ENCODE measurements around the gene GDI2.

DNA sequence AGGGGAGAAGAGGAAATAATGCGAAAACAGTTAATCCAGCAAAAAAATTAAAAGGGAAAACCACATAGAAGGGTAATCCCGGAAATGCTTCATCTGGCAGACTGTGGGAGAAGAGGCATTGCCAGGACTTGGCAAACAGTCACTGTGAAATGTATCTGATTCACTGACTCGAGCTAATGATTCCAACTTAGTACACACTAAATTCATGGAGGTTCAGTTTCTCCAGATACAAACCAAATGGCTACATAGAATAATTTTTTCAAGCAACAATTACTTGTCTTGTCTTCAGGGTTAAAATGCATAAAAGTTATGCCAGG is 36.4 kb downstream of the GDI2 start:
- TF ChIP-seq BHLHE40 (IDR thresholded peaks at IDR 0.05; ENCODE audit: borderline replicate concordance): no peak
- TF ChIP-seq TARDBP (IDR thresholded peaks at IDR 0.05): no peak
- TF ChIP-seq SUZ12 (IDR thresholded peaks at IDR 0.05): no peak
- no peak for TF ChIP-seq FOXM1 (IDR thresholded peaks at IDR 0.05; ENCODE audit: borderline replicate concordance)
- no peak for TF ChIP-seq ELF4 (IDR thresholded peaks at IDR 0.05)
- no peak for TF ChIP-seq L3MBTL2 (conservative IDR thresholded peaks at IDR 0.05)
- TF ChIP-seq CTBP1 (IDR thresholded peaks at IDR 0.05; ENCODE audit: borderline replicate concordance): no peak
- TF ChIP-seq SP1 (IDR thresholded peaks at IDR 0.05): no peak

Data from HEK293T (cell line).